GM18870 (cell line): ENCODE data around the gene CRMP1.

Experiments used
- ATAC-seq: cut with Tn5 transposase; IDR thresholded peaks from one replicate; pipeline ENCODE4 v1.9.1; 2021; ENCODE audit warnings: moderate library complexity; ENCODE audit not compliant: unreplicated experiment

Gene CRMP1

DNA sequence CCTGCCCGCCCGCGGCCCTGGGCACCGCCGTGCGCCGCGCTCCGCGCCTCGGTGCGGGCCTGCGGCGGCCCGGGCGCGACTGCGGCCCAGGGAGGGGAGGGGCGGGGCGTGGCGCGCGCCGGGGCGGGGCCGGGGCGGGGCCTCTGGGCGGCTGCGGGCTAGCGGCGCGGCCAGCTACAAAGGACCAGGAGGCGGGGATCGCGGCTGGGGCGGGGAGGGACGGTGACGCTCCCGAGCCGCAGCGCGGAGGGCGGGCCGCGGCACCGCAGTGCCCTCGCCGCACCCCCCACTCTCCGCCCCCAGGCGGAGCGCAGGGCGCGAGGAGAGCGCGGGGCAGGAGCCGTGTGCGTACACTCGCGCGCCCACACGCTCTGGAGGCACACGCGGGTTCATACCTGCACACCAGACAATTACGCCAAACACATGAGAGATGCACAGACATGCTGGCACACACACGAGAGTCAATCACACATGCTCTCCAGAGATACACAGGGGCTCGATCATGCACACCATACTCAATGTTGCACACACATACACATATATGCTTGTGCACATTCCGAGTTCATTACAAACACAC, at the start of gene CRMP1:
CRMP1 (minus strand) TSS at position 83 of the 577 bp plus-strand sequence. CDS start 117 bp downstream, outside the sequence.
- ATAC-seq: no peak

DNA sequence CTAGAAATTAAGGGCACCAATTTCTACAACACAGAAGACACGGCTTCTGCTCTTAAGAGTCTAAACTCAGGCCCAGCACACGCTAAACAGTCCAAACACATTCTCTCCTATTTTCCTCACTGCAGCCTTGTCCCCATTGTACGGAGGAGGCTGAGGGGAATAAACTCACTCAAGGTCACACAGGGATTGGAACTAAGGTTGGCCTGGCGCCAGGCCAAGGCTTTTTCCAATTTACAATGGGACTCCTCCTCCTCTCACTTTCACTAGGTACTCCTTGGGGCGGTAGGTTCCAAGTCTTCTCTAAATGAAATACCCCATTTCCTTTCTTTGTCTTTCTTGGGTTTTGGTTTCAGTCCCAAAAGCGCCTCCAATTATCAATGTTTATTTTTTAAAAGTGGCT, 48.7 kb upstream of the CRMP1 start:
- no peak for ATAC-seq

DNA sequence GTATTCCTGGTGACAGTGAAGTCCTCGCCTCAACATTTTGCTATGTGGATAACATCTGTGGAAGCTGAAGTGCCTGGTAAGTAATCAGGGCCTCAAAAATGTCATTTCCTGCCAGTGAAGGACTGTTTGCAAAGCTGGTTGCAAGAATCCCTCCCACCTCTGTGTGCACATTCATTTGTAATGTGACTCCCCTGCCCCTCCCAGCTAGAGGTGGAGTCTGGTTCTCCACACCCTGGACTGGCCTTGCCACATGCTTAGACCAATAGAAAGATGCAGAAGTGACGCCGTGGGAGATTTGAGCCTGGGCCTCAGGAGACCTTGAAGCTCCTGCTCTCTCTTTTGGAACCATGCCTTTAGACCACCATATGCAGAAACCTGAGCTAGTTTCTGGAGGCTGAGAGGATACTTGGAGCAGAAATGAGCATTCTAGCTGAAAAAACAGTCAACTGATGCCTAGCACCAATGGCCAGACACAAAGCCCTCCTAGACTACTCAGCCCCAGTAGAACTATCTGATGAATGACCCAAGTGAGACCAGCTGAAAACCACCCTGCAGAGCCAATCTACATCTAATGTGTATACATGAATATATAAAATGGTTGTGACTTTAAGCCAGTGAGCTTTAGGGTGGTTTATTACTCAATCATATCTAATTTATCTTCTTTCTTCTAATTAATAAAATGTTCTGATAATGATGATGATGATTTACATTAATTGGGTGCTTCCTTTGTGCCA, 47.8 kb upstream of the CRMP1 start:
- ATAC-seq: no peak

DNA sequence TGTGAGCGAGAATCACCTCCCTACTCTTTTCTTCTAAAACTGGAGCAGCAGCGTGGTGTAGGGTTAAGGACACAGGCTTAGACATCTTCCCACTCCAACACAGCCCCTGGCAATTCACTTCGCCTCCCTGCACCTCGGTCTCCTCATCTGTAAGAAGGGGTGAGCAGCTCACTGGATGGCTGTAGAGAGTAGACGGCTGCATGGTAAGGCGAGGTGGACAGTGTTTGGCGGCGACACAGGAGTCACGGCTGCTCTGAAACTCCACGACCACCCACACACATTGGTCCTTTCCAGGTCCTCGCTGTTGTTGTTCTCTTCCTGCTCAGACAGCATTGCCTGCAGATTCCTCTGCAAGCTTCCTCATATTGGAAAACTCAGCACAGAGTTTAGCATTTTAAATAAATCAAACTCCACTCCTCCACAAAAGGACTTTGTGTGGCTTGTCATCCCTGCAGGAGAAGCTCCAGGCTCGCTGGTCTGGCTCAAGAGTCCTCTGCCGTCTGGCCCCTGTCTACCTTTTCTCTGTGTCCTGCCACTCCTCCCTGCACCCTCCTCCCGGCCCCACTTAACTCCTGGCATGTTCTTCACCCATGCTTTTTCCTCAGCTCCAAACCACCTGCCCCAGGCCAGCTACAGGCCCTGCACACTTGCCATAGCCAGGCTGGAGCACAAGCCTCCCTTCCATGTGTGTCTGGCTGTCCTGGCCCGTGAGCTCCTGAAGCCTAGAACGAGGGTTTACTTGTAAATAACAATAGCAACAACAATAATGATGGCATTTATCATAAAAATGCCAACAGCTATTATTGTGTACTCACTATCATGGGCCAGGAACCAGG, 41.3 kb upstream of the CRMP1 start:
- no peak for ATAC-seq

DNA sequence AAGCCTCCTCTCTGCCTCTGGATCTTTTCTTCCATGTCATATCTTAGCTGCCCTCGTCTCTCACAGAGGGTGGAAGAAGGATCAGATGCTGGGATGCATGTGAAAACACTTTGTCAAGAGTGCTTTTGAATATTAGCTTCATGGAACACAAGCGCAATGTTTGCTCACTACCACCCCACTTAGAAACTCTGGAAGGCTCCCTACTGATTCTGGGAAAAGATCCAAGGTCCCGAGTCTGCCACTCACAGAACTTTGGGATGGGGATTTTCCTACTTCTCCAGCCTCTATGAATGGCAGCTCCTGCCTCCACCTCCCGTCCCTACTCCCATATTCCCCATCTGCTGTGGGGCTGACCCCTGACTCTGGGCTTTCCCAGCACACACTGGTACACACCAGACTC, 40.2 kb upstream of the CRMP1 start:
- ATAC-seq: no peak

GRCh38 chr4:5932035-5932568, 39.2 kb upstream of the CRMP1 start:
- ATAC-seq: no peak

DNA sequence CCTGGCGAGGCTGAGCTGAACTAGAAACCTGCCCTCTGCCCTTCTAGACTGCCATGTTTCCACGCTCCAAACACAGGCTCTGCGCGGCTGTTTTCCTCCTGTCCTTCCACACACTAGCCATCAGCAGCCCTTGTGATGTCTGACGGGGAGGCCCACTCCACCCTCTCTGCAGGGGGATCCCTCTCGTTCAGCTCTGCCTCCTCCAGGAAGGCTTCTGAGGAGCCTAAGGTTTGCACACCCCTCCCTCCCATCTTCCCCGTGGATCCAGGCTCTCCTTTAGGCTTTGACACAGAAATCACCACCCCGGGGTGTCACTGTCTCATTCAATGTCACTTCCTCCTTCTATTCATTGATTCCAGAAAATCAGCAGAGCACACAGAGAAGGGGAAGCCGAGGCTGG, 38.6 kb upstream of the CRMP1 start:
- ATAC-seq: no peak

DNA sequence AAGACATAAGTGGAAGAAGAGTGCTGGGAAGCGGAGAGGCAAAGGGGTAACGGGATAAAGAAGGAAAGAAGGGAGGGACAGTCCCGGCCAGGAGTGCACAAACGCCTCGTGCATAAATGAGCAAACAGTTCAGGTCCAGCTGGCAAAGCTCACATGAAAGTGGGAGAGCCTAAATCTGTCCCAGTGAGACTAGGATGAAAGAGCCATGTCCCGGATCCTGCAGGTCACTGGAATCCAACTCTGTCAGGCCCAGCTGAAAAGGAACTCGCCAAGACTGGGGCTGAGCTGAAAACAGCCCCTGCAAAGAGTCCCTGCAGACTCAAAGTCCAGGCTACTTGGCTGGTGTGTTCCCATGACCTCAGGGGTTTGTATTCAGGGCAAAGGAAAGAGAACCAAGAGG, 38.0 kb upstream of the CRMP1 start:
- ATAC-seq: no peak

DNA sequence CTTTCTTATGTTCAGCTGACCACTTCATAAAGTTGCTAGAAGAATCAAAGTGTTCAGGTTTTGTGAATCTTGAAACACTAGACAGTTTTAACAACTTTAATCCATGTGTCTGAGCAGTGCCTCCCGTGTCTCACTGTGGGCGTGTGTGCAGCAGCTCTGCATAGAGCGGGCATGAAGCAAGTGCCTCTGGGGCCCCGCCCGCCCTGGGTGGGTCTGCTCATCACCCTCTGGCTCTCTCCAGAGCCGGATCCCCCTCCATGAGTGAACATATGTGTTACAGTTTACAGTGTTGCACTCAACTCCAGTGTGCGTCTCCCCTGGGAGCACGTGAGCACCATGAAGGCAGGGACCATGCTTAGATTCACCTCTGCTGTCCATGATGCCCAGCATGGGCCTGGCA, 37.6 kb upstream of the CRMP1 start:
- no peak for ATAC-seq

GRCh38 chr4:5928844-5929420, 36.0 kb upstream of the CRMP1 start:
- ATAC-seq: no peak

- no peak for ATAC-seq
These were observed 35.4 kb upstream of the CRMP1 start for GRCh38 chr4:5928274-5928673.

- no peak for ATAC-seq
These were observed 34.9 kb upstream of the CRMP1 start for GRCh38 chr4:5927747-5928146.

GRCh38 chr4:5927116-5927515, 34.2 kb upstream of the CRMP1 start:
- no peak for ATAC-seq

- ATAC-seq: no peak
These were observed 33.7 kb upstream of the CRMP1 start for GRCh38 chr4:5926598-5926997.

GRCh38 chr4:5925419-5926200, 32.7 kb upstream of the CRMP1 start:
- no peak for ATAC-seq

DNA sequence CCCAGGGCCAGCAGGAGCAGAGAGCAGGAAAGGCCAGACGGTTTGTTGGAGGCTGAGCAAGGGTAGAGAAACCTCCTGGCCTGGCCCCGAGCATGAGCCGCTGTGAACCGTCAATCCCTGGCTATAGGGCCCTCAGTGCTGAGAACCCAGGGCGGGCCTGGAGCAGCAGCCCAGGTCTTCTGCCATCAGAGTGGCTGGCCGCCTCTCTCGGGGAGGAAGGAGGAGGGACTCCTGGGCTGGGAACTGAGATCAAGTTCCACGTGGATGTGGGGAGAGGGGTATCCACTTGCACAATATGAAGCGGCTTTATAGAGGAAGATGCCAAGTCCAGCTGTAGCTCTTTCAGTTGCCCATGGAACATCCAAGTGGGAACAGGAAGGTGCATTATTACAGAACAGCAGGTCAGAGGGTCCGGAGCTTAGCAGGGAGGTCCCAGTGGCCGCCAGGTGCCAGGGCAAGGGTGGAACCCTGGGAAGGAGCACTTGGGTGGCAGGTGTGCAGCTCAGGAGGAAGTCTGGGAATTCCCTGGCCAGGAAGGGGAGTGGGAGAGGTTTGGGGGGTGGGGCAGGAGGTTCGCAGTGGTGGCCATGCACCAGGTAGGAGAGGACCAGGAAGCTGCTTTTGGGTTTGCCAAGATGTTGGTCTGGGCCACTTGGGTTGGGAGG, 31.7 kb upstream of the CRMP1 start:
- ATAC-seq: no peak

DNA sequence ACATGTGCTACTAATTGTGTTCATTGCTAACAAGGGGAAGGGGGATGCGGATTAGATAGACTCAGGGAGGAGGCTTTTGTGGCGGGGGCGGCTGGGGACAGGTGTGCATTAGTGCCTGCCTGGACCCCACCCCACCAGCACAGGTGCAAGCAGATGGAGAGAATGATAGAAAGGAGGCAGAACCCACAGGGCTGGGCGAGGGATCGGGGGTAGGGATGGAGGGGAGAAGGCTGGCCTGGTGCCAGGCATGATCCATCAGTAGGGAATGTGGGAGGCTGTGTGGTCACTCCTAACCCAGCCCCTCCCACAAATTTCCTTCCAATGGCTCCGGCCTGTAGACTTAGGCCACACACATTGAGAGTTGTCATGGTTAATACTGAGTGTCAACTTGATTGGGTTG, 30.5 kb upstream of the CRMP1 start:
- ATAC-seq: no peak

- ATAC-seq: no peak
These were observed 29.7 kb upstream of the CRMP1 start for GRCh38 chr4:5922556-5922955.

- ATAC-seq: no peak
These were observed 29.1 kb upstream of the CRMP1 start for GRCh38 chr4:5921981-5922380.
